Stimulated activated CD4-positive, alpha-beta T cell treated with anti-CD3 and anti-CD28 coated beads, Interleukin-1b, Interleukin-23, amount 100 ng/mL, for 4 hours (primary cell): ENCODE measurements around the gene ATF2.
"Not testable (repeated sequence)": the region's sequence is repeated elsewhere in the genome, so short reads cannot be mapped to it uniquely, and the experiment has no call there.

ENCODE experiments used
- DNase-seq, 2 donors: peaks; one replicate each; pipeline ENCODE4 v3.0.0-alpha.2; 2020; ENCODE audit warnings: low read depth in 2 of 2

ATF2 gene

DNA sequence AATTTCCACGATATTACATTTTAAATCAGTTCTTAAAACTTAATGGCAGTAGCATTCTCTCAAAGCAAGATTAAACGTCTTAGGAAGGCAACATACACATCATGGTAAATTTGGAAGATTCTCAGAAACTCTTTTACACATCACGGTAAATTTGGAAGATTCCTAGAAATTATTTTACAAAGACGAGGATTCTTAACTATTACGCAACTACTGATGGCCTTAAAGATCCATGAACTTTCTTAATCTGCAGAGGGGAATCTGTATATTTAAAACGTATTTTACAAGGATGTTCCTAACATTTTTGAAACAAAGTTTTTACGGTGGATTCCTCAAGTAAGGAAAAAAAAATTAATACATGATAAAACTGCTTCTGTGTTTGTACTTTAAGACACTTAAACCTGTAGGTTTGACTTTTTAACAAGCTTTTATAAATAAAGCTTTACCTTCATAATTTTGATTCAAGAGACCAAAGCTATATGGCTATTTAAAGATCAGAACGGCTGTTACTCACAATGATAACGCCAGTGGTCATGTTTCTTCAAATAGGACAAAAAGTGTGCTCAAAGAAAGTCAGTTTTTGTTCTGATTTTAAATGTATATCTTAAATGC is 1.7 kb downstream of the ATF2 start:
- DNase-seq = no peak

GRCh38 chr2:175164235-175164634 is 3.8 kb downstream of the ATF2 start:
- no peak for DNase-seq

DNA sequence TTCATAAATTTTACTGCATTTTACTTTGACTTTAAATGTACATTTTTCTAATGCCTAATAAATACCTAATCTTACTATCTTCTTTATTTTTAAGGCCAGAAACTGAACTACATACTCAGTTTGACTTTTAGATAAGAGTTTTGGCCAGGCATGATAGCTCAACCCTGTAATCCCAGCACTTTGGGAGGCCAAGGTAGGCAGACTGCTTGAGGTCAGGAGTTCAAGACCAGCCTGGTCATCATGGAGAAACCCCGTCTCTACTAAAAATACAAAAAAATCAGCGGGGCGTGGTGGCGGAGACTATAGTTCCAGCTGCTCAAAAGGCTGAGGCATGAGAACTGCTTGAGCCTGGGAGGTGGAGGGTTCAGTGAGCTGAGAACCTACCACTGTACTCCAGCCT is 9.1 kb downstream of the ATF2 start:
- DNase-seq = no peak

GRCh38 chr2:175156534-175156933 is 11.5 kb downstream of the ATF2 start:
- no peak for DNase-seq

DNA sequence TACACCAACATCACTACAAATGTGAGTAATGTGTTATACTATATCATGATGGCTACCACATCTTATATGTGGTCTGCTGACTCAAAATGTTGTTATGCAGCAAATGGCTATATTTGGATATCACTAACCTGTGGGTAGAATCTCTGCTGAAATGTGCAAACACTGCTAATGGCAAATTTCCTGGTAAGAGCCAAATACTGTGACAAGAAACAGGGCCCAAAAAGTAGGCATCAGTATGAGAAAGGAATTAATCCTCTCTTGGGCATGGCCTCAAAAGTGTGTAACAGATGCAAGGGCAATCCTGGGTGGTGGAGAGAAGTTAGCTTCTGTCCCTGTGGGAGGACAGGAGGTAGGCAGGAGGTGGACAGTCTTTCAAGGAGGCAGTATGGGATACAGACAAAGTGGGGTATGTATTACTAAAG is 13.3 kb downstream of the ATF2 start:
- DNase-seq = no peak

GRCh38 chr2:175152242-175152641 is 15.8 kb downstream of the ATF2 start:
- DNase-seq = no peak

GRCh38 chr2:175151791-175152190 is 16.2 kb downstream of the ATF2 start:
- no peak for DNase-seq

GRCh38 chr2:175147186-175147585 is 20.8 kb downstream of the ATF2 start:
- no peak for DNase-seq

- DNase-seq = no peak
Observed at GRCh38 chr2:175143678-175144077, 24.3 kb downstream of the ATF2 start.

GRCh38 chr2:175143191-175143590 is 24.8 kb downstream of the ATF2 start:
- no peak for DNase-seq

DNA sequence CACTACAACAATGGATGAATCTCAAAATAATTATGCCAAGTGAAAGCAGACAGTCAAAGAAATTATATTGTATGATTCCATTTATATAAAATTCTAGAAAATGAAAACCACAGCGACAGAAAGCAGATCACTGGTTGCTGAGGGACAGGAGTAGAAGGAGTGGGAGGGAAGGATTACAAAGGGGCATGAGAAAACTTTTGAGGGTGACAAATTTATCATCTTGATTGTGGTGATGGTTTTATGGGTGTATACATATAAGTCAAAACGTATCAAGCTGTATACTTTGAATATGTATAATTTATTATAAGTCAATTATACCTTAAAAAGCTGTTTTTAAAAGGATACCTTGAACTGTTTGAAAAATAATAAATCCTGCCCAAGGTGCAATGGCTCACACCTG is 27.7 kb downstream of the ATF2 start:
- DNase-seq = no peak

DNA sequence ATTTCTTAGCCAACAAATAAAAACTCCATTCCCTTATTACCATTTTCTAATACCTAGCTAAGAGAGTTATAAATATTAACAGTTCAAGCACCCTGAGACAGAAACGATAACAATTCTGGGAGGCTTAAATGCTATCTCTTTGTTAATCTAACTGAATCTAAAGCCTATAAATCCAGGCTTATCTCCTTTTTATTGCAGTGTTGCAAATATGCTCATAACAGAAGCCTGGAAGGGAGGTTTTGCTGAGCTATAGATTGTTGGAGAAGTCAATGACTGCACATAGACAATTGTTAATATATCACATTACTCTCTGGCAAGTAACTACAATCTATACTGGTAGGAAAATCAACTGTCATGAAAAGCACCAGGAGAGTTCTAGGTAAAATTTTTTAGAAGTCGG is 30.2 kb downstream of the ATF2 start:
- DNase-seq = no peak

- no peak for DNase-seq
Observed at GRCh38 chr2:175136334-175137215, 31.4 kb downstream of the ATF2 start.

DNA sequence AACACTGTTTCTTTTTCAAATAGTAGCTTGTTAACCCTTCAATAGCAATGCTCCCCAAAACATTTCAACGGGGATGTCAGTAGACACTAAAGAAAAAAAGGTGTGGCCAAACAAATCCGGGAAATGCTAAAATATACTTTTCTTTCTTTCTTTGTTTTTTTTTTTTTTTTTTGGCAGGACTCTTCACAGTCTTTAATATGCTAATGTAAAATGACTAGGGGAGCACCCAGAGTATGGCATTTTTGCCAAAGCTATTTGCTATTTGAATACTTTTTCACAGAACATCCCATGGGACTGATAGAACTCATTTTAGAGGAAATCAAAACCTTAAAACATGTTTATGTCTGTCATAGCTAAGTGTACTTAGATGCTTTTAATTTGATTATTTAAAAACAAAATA is 32.1 kb downstream of the ATF2 start:
- DNase-seq = no peak

- DNase-seq = no peak
Observed at GRCh38 chr2:175135177-175135576, 32.8 kb downstream of the ATF2 start.

DNA sequence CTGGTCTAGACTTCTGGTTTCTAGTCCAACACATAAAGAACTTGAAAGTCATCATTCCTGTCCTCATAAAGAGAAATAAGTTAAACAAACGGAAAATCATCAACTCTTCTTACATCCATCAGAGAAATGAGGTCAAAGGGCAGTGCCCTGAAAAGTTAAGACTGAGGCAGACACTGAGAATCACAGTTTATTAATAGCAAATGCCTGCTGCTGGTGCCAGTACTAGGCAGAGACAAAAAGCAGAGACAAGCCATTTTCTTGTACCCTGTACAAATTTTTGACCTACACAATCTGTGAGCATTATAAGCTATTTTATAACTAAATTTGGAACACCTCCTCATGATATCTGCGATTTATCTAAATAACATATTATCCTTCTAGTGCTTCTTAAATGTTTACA is 36.8 kb downstream of the ATF2 start:
- no peak for DNase-seq

DNA sequence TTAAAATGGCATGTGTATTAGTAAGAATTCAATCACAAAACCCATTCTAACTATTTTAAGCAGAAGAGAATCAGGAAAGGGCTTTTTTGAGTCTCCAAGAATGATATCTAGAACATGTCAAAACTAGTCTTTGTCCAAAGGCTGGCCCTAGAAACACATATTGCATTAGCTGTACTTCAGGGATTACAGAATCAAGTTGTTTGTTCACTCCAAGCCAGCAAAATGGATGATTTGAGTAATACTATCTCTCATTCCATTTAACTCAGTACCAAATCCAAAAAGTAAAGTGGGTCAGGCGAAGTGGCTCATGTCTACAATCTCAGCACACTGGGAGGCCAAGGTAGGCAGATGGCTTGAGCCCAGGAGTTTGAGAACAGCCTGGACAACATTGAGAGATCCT is 41.3 kb downstream of the ATF2 start:
- no peak for DNase-seq

DNA sequence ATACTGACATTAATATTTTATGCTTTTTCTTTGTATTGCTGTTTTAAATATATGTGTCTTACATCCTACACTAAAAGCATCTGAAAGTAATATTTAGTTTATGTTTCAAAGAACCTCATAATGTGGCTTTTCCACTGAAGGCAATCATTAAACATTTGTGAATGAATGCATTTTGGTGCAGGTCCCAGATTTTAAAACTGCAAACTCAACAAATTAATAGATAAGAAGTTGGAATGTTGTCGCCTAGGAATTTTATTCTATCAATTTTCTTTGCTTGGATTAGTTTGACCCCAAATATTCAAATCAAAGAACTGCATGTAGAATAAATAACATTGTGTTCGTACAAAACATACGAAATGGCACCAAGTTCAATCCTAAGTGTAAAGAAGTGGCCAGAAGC is 44.7 kb downstream of the ATF2 start:
- DNase-seq = no peak

GRCh38 chr2:175111200-175111657 is 56.8 kb downstream of the ATF2 start:
- DNase-seq = no peak

- DNase-seq = not testable (repeated sequence)
Observed at GRCh38 chr2:175108091-175108490, 59.9 kb downstream of the ATF2 start.

GRCh38 chr2:175107146-175107545 is 60.9 kb downstream of the ATF2 start:
- DNase-seq = no peak

DNA sequence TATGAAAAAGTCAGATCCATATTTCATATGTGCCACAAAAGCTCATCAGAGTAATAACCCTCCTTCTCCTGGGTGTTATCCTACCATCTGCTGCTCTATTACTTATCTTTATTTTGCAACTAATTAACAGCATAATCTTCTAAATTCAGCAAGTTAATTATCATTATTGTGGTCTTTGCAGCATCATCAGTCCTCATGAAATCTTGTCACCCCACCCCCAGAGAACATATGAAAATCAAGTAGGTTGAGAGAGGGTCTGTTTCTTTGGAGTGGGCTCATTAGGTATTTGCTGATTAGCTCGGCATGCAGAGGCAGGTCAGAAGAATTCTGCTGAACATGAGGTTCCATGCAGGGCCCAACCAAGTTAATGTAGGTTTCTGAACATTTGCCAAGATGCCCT is 64.8 kb downstream of the ATF2 start:
- DNase-seq = no peak

GRCh38 chr2:175101514-175101913 is 66.5 kb downstream of the ATF2 start:
- no peak for DNase-seq
